Heart right ventricle (tissue), 16 donors: ENCODE results near the gene ZNF318. TPM values are rescaled to one million over a fixed set of nuclear protein-coding genes. Genes with fewer than 3 reads are reported as not detected.
"Not testable (repeated sequence)": the region's sequence is repeated elsewhere in the genome, so short reads cannot be mapped to it uniquely, and the experiment has no call there.

Experiments
- ATAC-seq, 8 donors: fragments of 200-7000 bp; cut with Tn5 transposase; one replicate each; pipeline ENCODE4 v1.9.1; 2020; ENCODE audit warnings: mild to moderate bottlenecking in 8 of 8, moderate library complexity in 8 of 8, moderate number of reproducible peaks in 1 of 8
- DNase-seq, 2 donors: peaks; one replicate each; pipeline ENCODE4 v3.0.0-alpha.2; 2020
- H3K27ac ChIP-seq, 10 donors: fragments of 200-600 bp; sonication (generic) in 2 of 10; one replicate each; pipeline versions ENCODE4 v1.5.0 to v1.8.0; 2020 to 2022; ENCODE audit warnings: mild to moderate bottlenecking in 3 of 10
- H3K27me3 ChIP-seq, 7 donors: fragments of 200-600 bp; one replicate each; pipeline ENCODE4 v1.8.0; 2021 to 2022; ENCODE audit warnings: mild to moderate bottlenecking in 2 of 7
- H3K36me3 ChIP-seq, 9 donors: fragments of 200-600 bp; sonication (generic) in 1 of 9; one replicate each; pipeline versions ENCODE4 v1.5.0 to v1.8.0; 2020 to 2022; ENCODE audit warnings: mild to moderate bottlenecking in 2 of 9
- H3K4me1 ChIP-seq, 9 donors: fragments of 200-600 bp; sonication (generic) in 1 of 9; one replicate each; pipeline versions ENCODE4 v1.5.0 to v1.8.0; 2020 to 2022; ENCODE audit warnings: mild to moderate bottlenecking in 4 of 9
- H3K4me3 ChIP-seq, 10 donors: fragments of 200-600 bp; sonication (generic) in 2 of 10; one replicate each; pipeline versions ENCODE4 v1.5.0 to v1.8.0; 2020 to 2022; ENCODE audit warnings: mild to moderate bottlenecking in 7 of 10, moderate library complexity in 2 of 10
- H3K9me3 ChIP-seq, 11 donors: fragments of 200-600 bp in 10 of 11; sonication (generic) in 2 of 11; one replicate each; pipeline versions ENCODE4 v1.5.0 to v1.8.0; 2013 to 2022; ENCODE audit warnings: mild to moderate bottlenecking in 2 of 11, control low read depth in 1 of 11, moderate library complexity in 1 of 11
- WGBS, 2 donors: extraction: QIAGEN DNeasy Blood & Tissue Kit; methylation state at CpG; one replicate each; pipeline ENCODE4 v1.1.7; 2013; ENCODE audit warnings: inconsistent platforms in 1 of 2; 5-methylcytosine and 5-hydroxymethylcytosine counted together
- intact Hi-C, 10 donors: fragments of 100-400 bp; cut with DNase I; formaldehyde crosslinking; loops; one replicate each; pipeline versions ENCODE4 v1.11.1 to v1.14.2; 2022
- polyA plus RNA-seq, 2 donors: library from polyadenylated mRNA; stranded (reverse); fragments of 200-250 nt; gene quantifications; one replicate each; pipeline ENCODE4 v1.2.3, GENCODE V29; 2013
- total RNA-seq, 10 donors: library from RNA; stranded (reverse); fragmentation: NEBNext Ultra II Directional in 3 of 10; extraction: Animal tissue kit (Norgen Biotek cat#: 25700) in 3 of 10; gene quantifications; one replicate each; pipeline versions ENCODE4 v1.2.1 to v1.2.4, GENCODE V29; 2021 to 2023
- TF ChIP-seq, protein P1 (sequence below), 9 donors: fragments of 200-600 bp; sonication (generic) in 2 of 9; IDR thresholded peaks; one replicate each; pipeline versions ENCODE4 v1.5.0 to v1.8.0; 2021 to 2022; ENCODE audit warnings: antibody characterized with exemption in 9 of 9, mild to moderate bottlenecking in 5 of 9, moderate library complexity in 1 of 9
- donor health status: Arrhythmogenic right ventricular cardiomyopathy.
- donor health status: ischemic (EF 13 %, LVEDD 7.1; RV severe dilation, severe dysfunction).
- donor health status: healthy with polysubstance abuse.
- donor health status: DM: no; HTN: yes; CAD: no.
- donor health status: DM: no; HTN: no; CAD: no.
- donor health status: ischemic (EF 25% LVEDD 6.9; RV normal size, moderate dysfunction).
- donor health status: ischemic (EF 25% LVEDD 5.7; RV mildly dilated, moderate dysfunction).
- donor health status: healthy.
- donor health status: DM: yes; HTN: yes; CAD: no.
- donor health status: Ischemic cardiomyopathy.
- donor health status: ischemic (EF 35%, LVEDD 5.7; RV mildly dilated, moderate dysfunction).
- donor health status: nonischemic (EF 11% LVEDD 7.7; RV severe dilation, severe dysfunction).
- donor health status: DM: yes; HTN: yes; CAD: no.
- donor health status: PGD.
- donor health status: ischemic (EF 29% LVEDD 5.4; RV normal size, mild dysfunction).
- donor health status: nonischemic (EF 23%, LVEDD 6.1; RV moderate dilation, normal function).

ZNF318 gene
- total and polyA plus RNA-seq, 12 donors, result 3.4 to 20.4 (median 13.7) TPM

GRCh38 chr6:43396408-43397149 lies 27.1 kb upstream of the ZNF318 start:
- H3K9me3 ChIP-seq, result no peaks in the 10 kb centered on the region
- H3K27ac ChIP-seq, result no peak overlapping the region
- H3K4me3 ChIP-seq, result no peak overlapping the region
- intact Hi-C loops, result loop anchor here in 1 of 10 donors (10.0 kb wide), 1 partner anchor 108 kb away; no protein-coding TSS in a partner anchor
- no peaks in the 10 kb centered on the region for H3K36me3 ChIP-seq
- TF ChIP-seq, protein P1, sequence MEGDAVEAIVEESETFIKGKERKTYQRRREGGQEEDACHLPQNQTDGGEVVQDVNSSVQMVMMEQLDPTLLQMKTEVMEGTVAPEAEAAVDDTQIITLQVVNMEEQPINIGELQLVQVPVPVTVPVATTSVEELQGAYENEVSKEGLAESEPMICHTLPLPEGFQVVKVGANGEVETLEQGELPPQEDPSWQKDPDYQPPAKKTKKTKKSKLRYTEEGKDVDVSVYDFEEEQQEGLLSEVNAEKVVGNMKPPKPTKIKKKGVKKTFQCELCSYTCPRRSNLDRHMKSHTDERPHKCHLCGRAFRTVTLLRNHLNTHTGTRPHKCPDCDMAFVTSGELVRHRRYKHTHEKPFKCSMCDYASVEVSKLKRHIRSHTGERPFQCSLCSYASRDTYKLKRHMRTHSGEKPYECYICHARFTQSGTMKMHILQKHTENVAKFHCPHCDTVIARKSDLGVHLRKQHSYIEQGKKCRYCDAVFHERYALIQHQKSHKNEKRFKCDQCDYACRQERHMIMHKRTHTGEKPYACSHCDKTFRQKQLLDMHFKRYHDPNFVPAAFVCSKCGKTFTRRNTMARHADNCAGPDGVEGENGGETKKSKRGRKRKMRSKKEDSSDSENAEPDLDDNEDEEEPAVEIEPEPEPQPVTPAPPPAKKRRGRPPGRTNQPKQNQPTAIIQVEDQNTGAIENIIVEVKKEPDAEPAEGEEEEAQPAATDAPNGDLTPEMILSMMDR (IDR thresholded peaks at IDR 0.05), result no peak
- DNase-seq (no peak), ATAC-seq (no peak)
- peaks cover 0 to under 1% (median 0%) of the 10 kb centered on the region in 9 donors for H3K4me1 ChIP-seq
- WGBS, 2 donors, result 79 to 84% methylated on average over 6 of the region's 6 CpGs
- peaks cover 0 to 13% (median 0%) of the 10 kb centered on the region in 7 donors for H3K27me3 ChIP-seq

DNA sequence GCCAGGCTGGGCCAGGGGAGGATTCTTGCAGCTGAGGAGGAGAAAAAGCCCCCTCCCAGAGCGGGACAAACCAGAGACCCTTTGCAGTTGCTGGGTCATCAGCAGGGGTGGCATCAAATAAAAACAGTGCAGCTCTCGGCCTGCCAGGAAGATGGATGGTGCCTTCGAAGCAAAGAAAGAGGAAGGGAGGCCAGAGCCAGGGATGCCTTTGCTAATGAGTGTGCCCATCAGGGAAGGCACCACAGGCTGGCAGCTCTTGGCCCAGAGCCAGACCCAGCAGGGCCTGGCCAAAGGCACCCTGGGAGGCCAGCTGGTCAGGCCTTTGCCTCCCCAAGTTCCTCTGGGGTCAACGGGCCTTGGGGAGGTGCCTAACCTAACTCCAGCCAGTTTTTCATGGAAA lies 26.3 kb upstream of the ZNF318 start:
- 65 to 74% methylated on average over 4 of the region's 4 CpGs for WGBS, 2 donors
- no peak overlapping the region for H3K4me3 ChIP-seq
- TF ChIP-seq, protein P1 (IDR thresholded peaks at IDR 0.05), result no peak
- H3K27me3 ChIP-seq, result peaks cover 0 to 21% (median 3%) of the 10 kb centered on the region in 7 donors
- H3K36me3 ChIP-seq, result no peaks in the 10 kb centered on the region
- peaks cover 0 to 7% (median 0%) of the 10 kb centered on the region in 9 donors for H3K4me1 ChIP-seq
- DNase-seq, result peak; percentile 12 to 24
- no peak overlapping the region for H3K27ac ChIP-seq
- intact Hi-C loops, result loop anchor here in 1 of 10 donors (10.0 kb wide), 1 partner anchor 109 kb away; no protein-coding TSS in a partner anchor
- no peaks in the 10 kb centered on the region for H3K9me3 ChIP-seq
- peak in 2 of 8 donors; percentile 20 to 56 for ATAC-seq

DNA sequence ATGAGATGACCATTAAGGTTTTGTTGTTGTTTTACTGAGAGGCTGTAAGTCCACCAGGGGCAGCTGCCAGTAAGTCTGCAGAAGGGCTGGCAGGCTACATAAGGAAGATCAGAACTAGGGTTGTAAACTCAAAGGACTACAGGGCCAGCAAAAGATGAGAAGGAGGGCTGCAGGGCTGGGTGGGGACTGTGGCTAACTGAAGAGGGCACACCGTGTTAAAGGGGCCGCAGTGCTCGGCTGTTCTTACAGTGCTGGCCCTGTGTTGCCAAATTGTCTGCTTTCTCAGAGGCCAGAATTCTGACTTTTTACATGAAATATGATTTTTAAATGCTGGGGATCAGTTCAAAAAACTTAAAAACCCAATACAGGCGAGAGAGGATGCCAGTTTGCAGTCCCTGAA lies 25.5 kb upstream of the ZNF318 start:
- Histone ChIP-seq H3K36me3 (no peaks in the 10 kb centered on the region), H3K4me3 (no peak overlapping the region), H3K4me1 (peaks cover 0 to 7% (median 0%) of the 10 kb centered on the region in 9 donors), H3K27me3 (peaks cover 0 to 28% (median 5%) of the 10 kb centered on the region in 7 donors), H3K9me3 (no peaks in the 10 kb centered on the region), H3K27ac (no peak overlapping the region)
- TF ChIP-seq, protein P1 (IDR thresholded peaks at IDR 0.05), result no peak
- intact Hi-C loops, result loop anchor here in 1 of 10 donors (10.0 kb wide), 1 partner anchor 110 kb away; no protein-coding TSS in a partner anchor
- 97 to 98% methylated on average over 4 of the region's 4 CpGs for WGBS, 2 donors
- DNase-seq (no peak), ATAC-seq (no peak)

DNA sequence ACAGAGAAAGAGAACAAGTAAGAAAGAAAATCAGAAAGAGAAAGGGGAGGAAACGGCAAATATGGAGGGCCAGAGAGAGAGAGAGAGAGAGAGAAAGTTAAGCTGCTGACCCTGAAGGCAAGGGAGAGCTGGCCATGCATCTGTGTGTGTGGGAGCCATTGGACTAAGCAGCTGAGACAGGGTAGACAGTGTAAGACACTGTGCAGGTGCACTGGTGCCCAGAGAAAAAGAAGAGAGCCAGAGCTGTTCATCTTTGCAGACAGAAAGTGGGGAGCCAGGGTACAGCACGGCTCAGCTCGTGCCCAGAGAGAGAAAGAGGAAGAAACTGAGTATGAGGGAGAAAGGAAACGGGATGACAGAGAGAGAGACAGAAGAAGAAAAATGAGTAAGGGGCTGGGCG lies 24.2 kb upstream of the ZNF318 start:
- intact Hi-C loops, result loop anchor here in 1 of 10 donors (10.0 kb wide), 1 partner anchor 111 kb away; no protein-coding TSS in a partner anchor
- no peaks in the 10 kb centered on the region for H3K36me3 ChIP-seq
- no peaks in the 10 kb centered on the region for H3K9me3 ChIP-seq
- no peak overlapping the region for H3K4me3 ChIP-seq
- no peak for DNase-seq
- no peak for ATAC-seq
- peaks cover 0 to 7% (median 0%) of the 10 kb centered on the region in 9 donors for H3K4me1 ChIP-seq
- H3K27me3 ChIP-seq, result peaks cover 0 to 42% (median 5%) of the 10 kb centered on the region in 7 donors
- WGBS, 2 donors, result 63 to 67% methylated on average over 5 of the region's 5 CpGs
- TF ChIP-seq, protein P1 (IDR thresholded peaks at IDR 0.05), result no peak
- H3K27ac ChIP-seq, result no peak overlapping the region

DNA sequence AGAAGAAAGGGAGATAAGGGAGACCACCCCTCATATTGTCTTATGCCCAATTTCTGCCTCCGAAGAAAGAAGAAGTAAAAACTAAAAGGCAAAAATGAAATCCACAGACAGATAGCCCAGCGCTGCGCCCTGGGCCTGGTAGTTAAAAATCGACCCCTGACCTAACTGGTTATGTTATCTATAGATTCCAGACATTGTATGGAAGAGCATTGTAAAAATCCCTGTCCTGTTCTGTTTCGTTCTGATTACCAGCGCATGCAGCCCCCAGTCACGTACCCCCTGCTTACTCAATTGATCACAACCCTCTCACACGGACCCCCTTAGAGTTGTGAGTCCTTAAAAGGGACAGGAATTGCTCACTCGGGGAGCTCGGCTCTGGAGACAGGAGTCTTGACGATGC lies 23.7 kb upstream of the ZNF318 start:
- H3K4me3 ChIP-seq, DNase-seq, H3K9me3 ChIP-seq, ATAC-seq, H3K27ac ChIP-seq, H3K4me1 ChIP-seq, H3K36me3 ChIP-seq: not testable (repeated sequence)
- WGBS, 2 donors, result 55 to 63% methylated on average over 11 of the region's 11 CpGs
- H3K27me3 ChIP-seq, result peaks cover 0 to 46% (median 5%) of the 10 kb centered on the region in 7 donors
- intact Hi-C loops, result loop anchor here in 1 of 10 donors (10.0 kb wide), 1 partner anchor 112 kb away; no protein-coding TSS in a partner anchor
